ENCODE measurements around the gene PLEKHD1.

DNA sequence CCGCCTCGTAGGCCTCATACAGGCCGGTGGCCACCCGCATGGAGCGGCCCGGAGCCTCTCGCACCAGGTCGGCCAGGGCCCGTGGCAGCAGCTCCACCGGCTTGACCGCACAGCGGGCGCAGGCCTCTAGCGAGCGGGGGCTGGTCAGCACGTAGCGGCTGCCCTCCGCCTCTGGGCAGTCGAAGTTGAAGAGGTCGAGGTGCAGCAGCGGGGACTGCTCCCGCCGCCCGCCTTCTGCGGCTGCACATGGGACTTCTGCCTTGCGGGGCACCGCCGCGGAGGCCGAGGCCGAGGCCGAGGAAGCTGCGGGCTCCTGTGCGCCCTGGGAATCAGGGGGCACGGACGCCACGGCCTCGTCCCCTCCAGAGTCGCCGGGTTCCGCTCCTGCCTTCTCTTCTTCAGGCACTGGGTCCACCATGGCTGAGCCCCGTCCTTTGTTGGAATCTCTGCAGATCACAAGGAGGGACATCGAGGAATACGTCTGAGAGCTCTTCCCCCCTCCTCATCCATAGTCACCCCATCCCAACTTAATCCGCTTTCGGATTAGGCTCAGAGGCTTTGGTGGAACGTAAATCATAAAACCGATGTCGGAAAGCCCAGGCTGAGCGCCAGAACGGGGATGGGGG lies 88.8 kb downstream of the PLEKHD1 start:
- no peak for TF ChIP-seq CREB1 (IDR thresholded peaks at IDR 0.05; ENCODE audit: low read depth)
- TF ChIP-seq EP300 (IDR thresholded peaks at IDR 0.05; ENCODE audit: borderline replicate concordance) = no peak
- no peak for TF ChIP-seq YY1 (IDR thresholded peaks at IDR 0.05; ENCODE audit: low read depth)
- no peak for TF ChIP-seq NFIC (IDR thresholded peaks at IDR 0.05)
- no peak for TF ChIP-seq ZBTB7A (IDR thresholded peaks at IDR 0.05; ENCODE audit: low read depth)
- no peak for TF ChIP-seq USF1 (IDR thresholded peaks at IDR 0.05)
- no peak for TF ChIP-seq RAD21 (IDR thresholded peaks at IDR 0.05; ENCODE audit: low read depth)
- TF ChIP-seq, protein P1, sequence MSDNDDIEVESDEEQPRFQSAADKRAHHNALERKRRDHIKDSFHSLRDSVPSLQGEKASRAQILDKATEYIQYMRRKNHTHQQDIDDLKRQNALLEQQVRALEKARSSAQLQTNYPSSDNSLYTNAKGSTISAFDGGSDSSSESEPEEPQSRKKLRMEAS (IDR thresholded peaks at IDR 0.05) = no peak
- no peak for TF ChIP-seq TEAD4 (IDR thresholded peaks at IDR 0.05)
- TF ChIP-seq TCF12 (IDR thresholded peaks at IDR 0.05; ENCODE audit: low read depth) = no peak
- TF ChIP-seq TAF1 (IDR thresholded peaks at IDR 0.05; ENCODE audit: low read depth) = no peak
- no peak for TF ChIP-seq REST (IDR thresholded peaks at IDR 0.05; ENCODE audit: low read depth)
- TF ChIP-seq EGR1 (IDR thresholded peaks at IDR 0.05) = no peak
